ENCODE results near the gene SLIT1.

Gene SLIT1

DNA sequence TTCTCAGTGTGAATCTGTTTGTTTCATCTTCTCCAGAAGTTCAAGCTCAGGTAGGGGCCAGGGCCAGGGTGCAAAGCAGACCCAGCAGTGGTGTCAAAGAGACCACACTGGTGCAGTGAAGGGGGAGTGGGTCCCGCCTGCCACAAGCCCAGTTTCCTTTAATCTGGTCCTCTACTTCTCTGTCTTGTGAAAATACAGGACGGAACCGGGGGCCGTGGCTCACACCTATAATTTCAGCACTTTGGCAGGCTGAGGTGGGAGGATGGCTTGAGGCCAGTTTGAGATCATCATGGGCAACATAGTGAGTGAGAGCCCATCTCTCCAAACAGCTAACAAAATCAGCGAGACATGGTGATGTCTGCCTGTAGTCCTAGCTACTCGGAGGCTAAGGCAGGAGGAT is 109.0 kb downstream of the SLIT1 start:
- no peak for DNase-seq
- Histone ChIP-seq H3K4me2 (ENCODE audit: low read length) (no peak overlapping the region), H3K56ac (ENCODE audit: low read length) (no peak overlapping the region), H3K79me2 (ENCODE audit: control insufficient read depth, insufficient read depth, low read length) (no peaks in the 10 kb centered on the region), H3K9ac (ENCODE audit: low read length) (no peak overlapping the region), H3K27ac (ENCODE audit: low read depth, low read length) (no peak overlapping the region), H4K8ac (ENCODE audit: low read depth, low read length) (no peak overlapping the region), H2BK120ac (ENCODE audit: low read depth, low read length) (no peak overlapping the region), H3K4ac (ENCODE audit: low read depth, low read length) (no peak overlapping the region), H3K36me3 (ENCODE audit: control insufficient read depth, insufficient read depth, low read length) (no peaks in the 10 kb centered on the region), H3K23ac (ENCODE audit: low read length) (no peak overlapping the region), H3K4me1 (ENCODE audit: control insufficient read depth, low read depth, low read length) (peaks cover 5% of the 10 kb centered on the region), H2BK15ac (replicated peaks; ENCODE audit: low read depth) (no peak overlapping the region), H3K18ac (ENCODE audit: low read length) (no peak overlapping the region), H2BK5ac (ENCODE audit: low read length) (no peak overlapping the region), H2AK5ac (ENCODE audit: low read length) (no peak overlapping the region), H3K79me1 (ENCODE audit: low read length) (no peaks in the 10 kb centered on the region), H4K5ac (ENCODE audit: low read length) (no peak overlapping the region), H3K4me3 (ENCODE audit: low read length) (no peak overlapping the region), H3K27me3 (ENCODE audit: insufficient read depth, low read length, poor library complexity) (no peaks in the 10 kb centered on the region)
- WGBS (ENCODE audit: extremely low coverage, insufficient coverage, low lambda C conversion rate) = no CpG with 5 or more reads among the region's 6 CpGs

DNA sequence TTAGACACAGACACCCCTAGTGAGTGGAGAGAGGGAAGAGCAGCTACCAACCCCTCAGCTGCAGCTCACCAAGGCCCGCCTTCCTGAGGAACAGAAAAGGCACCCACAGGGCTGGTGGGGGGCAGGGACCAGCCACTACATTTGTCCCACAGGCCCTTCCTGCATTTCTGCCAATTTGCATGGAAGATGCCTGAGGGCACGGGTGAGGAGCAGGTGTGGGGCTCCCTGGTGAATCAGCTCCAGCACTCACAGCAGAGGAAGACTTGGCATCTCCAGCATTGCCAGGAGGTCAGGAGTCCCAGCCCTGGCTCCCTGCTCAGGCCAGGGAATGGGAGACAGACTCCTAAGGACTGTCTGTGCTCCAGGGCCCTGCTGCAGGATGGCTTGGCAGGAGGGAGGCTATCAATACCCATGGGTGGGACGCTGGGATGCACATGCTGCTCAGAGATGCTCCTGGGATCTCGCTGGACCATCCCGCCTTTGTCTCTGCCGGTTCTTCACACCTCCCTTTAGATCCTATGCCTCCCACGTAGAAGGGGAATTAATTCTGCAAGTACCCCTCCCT is 109.7 kb downstream of the SLIT1 start:
- Histone ChIP-seq H4K5ac (ENCODE audit: low read length) (no peak overlapping the region), H2BK5ac (ENCODE audit: low read length) (no peak overlapping the region), H2AK5ac (ENCODE audit: low read length) (no peak overlapping the region), H3K27me3 (ENCODE audit: insufficient read depth, low read length, poor library complexity) (no peaks in the 10 kb centered on the region), H4K8ac (ENCODE audit: low read depth, low read length) (no peak overlapping the region), H2BK15ac (replicated peaks; ENCODE audit: low read depth) (no peak overlapping the region), H3K79me2 (ENCODE audit: control insufficient read depth, insufficient read depth, low read length) (no peaks in the 10 kb centered on the region), H2BK120ac (ENCODE audit: low read depth, low read length) (no peak overlapping the region), H3K56ac (ENCODE audit: low read length) (no peak overlapping the region), H3K4me3 (ENCODE audit: low read length) (no peak overlapping the region), H3K4me2 (ENCODE audit: low read length) (no peak overlapping the region), H3K4me1 (ENCODE audit: control insufficient read depth, low read depth, low read length) (peaks cover 5% of the 10 kb centered on the region), H3K79me1 (ENCODE audit: low read length) (no peaks in the 10 kb centered on the region), H3K9ac (ENCODE audit: low read length) (no peak overlapping the region), H3K23ac (ENCODE audit: low read length) (no peak overlapping the region), H3K18ac (ENCODE audit: low read length) (no peak overlapping the region), H3K36me3 (ENCODE audit: control insufficient read depth, insufficient read depth, low read length) (no peaks in the 10 kb centered on the region), H3K4ac (ENCODE audit: low read depth, low read length) (no peak overlapping the region), H3K27ac (ENCODE audit: low read depth, low read length) (no peak overlapping the region)
- DNase-seq = peak; percentile 32
- no CpG with 5 or more reads among the region's 7 CpGs for WGBS (ENCODE audit: extremely low coverage, insufficient coverage, low lambda C conversion rate)

DNA sequence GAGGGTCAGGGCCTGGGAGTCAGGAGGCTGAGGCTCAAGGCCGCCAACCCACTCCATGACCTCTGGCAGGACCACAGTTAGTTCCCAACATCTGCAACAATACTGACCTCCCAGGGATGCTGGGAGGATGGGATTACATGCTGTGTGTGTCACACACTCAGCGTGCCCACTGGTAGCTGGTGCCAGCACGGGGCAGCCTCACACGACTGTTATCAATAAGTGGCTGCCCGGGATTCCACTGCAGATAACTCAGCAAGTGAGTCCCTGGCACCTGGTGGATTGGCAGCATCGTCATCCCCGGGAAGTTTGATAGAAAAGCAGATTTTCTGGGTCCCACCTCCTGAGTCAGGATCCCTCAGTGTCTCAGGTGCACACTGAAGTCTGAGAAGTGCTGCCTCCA is 110.3 kb downstream of the SLIT1 start:
- no peak overlapping the region for H3K18ac ChIP-seq (ENCODE audit: low read length)
- no peak overlapping the region for H2BK120ac ChIP-seq (ENCODE audit: low read depth, low read length)
- H3K79me2 ChIP-seq (ENCODE audit: control insufficient read depth, insufficient read depth, low read length) = no peaks in the 10 kb centered on the region
- DNase-seq = no peak
- H3K4me2 ChIP-seq (ENCODE audit: low read length) = no peak overlapping the region
- H3K79me1 ChIP-seq (ENCODE audit: low read length) = no peaks in the 10 kb centered on the region
- H3K4ac ChIP-seq (ENCODE audit: low read depth, low read length) = no peak overlapping the region
- H3K56ac ChIP-seq (ENCODE audit: low read length) = no peak overlapping the region
- WGBS (ENCODE audit: extremely low coverage, insufficient coverage, low lambda C conversion rate) = no CpG with 5 or more reads among the region's 7 CpGs
- H2AK5ac ChIP-seq (ENCODE audit: low read length) = no peak overlapping the region
- no peak overlapping the region for H3K9ac ChIP-seq (ENCODE audit: low read length)
- H2BK15ac ChIP-seq (replicated peaks; ENCODE audit: low read depth) = no peak overlapping the region
- no peak overlapping the region for H2BK5ac ChIP-seq (ENCODE audit: low read length)
- no peak overlapping the region for H3K4me3 ChIP-seq (ENCODE audit: low read length)
- H4K5ac ChIP-seq (ENCODE audit: low read length) = no peak overlapping the region
- H3K4me1 ChIP-seq (ENCODE audit: control insufficient read depth, low read depth, low read length) = peaks cover 5% of the 10 kb centered on the region
- no peaks in the 10 kb centered on the region for H3K27me3 ChIP-seq (ENCODE audit: insufficient read depth, low read length, poor library complexity)
- no peak overlapping the region for H3K23ac ChIP-seq (ENCODE audit: low read length)
- no peak overlapping the region for H4K8ac ChIP-seq (ENCODE audit: low read depth, low read length)
- H3K36me3 ChIP-seq (ENCODE audit: control insufficient read depth, insufficient read depth, low read length) = no peaks in the 10 kb centered on the region
- H3K27ac ChIP-seq (ENCODE audit: low read depth, low read length) = no peak overlapping the region

DNA sequence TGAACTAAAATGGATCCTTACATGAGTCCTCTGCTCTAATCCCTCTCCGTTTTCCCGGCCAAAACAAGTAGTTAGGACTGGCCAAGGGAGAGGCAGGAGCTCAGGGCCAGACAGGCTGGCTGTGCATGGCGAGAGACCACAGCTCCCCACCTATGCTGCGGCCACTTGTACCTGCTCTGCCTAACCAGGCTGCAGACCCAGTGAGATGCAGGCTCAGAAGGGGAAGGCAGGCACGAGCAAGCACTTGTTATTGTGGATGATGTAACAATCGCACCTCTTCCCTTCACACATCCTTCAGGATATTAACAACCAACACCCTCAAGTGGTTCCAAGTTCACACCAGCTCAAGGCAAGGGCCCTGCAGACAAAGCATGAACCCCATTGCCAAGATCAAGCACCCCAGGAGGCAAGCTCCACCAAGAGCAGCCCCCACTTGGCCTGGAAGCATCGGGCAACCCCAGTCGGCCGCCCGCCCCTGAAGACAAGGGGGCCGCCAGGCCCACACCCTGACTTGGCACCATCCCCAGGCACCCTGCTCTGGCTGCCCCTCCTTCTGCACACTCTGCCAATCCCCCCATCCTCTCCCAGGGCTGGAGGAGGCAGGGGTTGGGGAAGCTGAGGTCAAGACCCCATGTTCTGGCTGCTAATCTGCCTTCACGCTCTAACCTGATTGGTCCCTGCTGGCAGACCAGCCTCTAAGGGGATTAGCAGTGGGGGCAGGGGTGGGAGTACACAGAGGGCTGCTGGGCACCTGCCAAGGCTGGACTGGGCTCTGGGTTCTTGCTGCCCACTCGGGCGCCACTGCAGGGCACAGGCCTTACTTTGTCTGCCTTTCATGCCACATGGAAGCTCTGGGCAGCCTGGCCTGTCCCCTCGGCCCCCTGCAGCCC is 111.3 kb downstream of the SLIT1 start:
- Histone ChIP-seq H3K27ac (ENCODE audit: low read depth, low read length) (no peak overlapping the region), H3K4me1 (ENCODE audit: control insufficient read depth, low read depth, low read length) (peaks cover 5% of the 10 kb centered on the region), H3K79me1 (ENCODE audit: low read length) (no peaks in the 10 kb centered on the region), H3K27me3 (ENCODE audit: insufficient read depth, low read length, poor library complexity) (no peaks in the 10 kb centered on the region), H2AK5ac (ENCODE audit: low read length) (no peak overlapping the region), H2BK5ac (ENCODE audit: low read length) (no peak overlapping the region), H2BK120ac (ENCODE audit: low read depth, low read length) (no peak overlapping the region), H4K8ac (ENCODE audit: low read depth, low read length) (no peak overlapping the region), H4K5ac (ENCODE audit: low read length) (no peak overlapping the region), H3K4me2 (ENCODE audit: low read length) (no peak overlapping the region), H3K4ac (ENCODE audit: low read depth, low read length) (no peak overlapping the region), H3K23ac (ENCODE audit: low read length) (no peak overlapping the region), H3K18ac (ENCODE audit: low read length) (no peak overlapping the region), H3K4me3 (ENCODE audit: low read length) (no peak overlapping the region), H3K36me3 (ENCODE audit: control insufficient read depth, insufficient read depth, low read length) (no peaks in the 10 kb centered on the region), H3K9ac (ENCODE audit: low read length) (no peak overlapping the region), H3K56ac (ENCODE audit: low read length) (peak overlapping the region; percentile 37), H2BK15ac (replicated peaks; ENCODE audit: low read depth) (no peak overlapping the region), H3K79me2 (ENCODE audit: control insufficient read depth, insufficient read depth, low read length) (no peaks in the 10 kb centered on the region)
- DNase-seq = peak; percentile 31
- WGBS (ENCODE audit: extremely low coverage, insufficient coverage, low lambda C conversion rate) = no CpG with 5 or more reads among the region's 15 CpGs

DNA sequence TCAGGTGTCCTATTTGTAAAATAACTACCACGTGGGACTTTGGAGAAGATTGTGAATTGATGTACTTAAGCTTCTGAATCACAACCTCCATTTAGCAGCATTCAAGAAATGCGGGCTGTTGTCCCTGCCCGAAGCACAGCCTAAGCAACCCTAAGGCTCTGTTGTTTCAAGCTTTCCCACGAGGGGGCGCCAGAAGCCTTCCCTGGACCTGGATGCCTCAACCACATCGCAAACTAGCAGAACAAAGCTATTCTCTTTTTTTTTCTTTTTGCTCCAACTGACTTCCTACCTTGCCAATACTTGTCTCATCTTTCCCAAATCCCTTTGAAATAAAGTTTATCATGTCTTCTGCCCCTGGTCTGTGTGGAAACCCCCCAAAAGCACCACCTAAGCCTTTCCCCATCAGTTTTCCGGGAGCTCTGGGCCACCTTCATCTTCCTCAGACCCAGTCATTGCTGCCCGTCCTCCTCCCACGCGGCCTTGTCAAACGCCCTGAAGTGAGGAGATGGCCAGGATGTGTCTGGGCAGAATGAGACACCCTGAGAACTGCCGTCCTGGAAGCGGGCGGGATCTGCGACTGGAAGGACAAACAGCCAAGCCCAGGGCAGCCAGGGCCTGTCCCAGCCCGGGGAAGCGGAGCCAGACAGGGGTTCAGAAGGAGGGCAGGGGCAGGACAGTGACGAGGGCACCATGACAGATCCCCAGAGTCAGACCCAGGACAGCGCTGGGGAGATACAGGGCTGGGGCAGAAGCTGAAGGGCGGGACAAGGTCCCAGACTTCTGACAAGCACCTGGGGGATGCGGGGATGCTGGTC is 112.7 kb downstream of the SLIT1 start:
- Histone ChIP-seq H3K56ac (ENCODE audit: low read length) (peak overlapping the region; percentile 10), H3K4me3 (ENCODE audit: low read length) (no peak overlapping the region), H3K4ac (ENCODE audit: low read depth, low read length) (no peak overlapping the region), H3K18ac (ENCODE audit: low read length) (no peak overlapping the region), H3K36me3 (ENCODE audit: control insufficient read depth, insufficient read depth, low read length) (no peaks in the 10 kb centered on the region), H3K79me1 (ENCODE audit: low read length) (no peaks in the 10 kb centered on the region), H4K5ac (ENCODE audit: low read length) (no peak overlapping the region), H2BK5ac (ENCODE audit: low read length) (no peak overlapping the region), H3K4me1 (ENCODE audit: control insufficient read depth, low read depth, low read length) (peaks cover 5% of the 10 kb centered on the region), H3K79me2 (ENCODE audit: control insufficient read depth, insufficient read depth, low read length) (no peaks in the 10 kb centered on the region), H2AK5ac (ENCODE audit: low read length) (no peak overlapping the region), H3K4me2 (ENCODE audit: low read length) (no peak overlapping the region), H4K8ac (ENCODE audit: low read depth, low read length) (no peak overlapping the region), H3K9ac (ENCODE audit: low read length) (no peak overlapping the region), H3K27ac (ENCODE audit: low read depth, low read length) (no peak overlapping the region), H3K23ac (ENCODE audit: low read length) (no peak overlapping the region), H2BK120ac (ENCODE audit: low read depth, low read length) (no peak overlapping the region), H2BK15ac (replicated peaks; ENCODE audit: low read depth) (no peak overlapping the region), H3K27me3 (ENCODE audit: insufficient read depth, low read length, poor library complexity) (no peaks in the 10 kb centered on the region)
- peak; percentile 81 for DNase-seq
- no CpG with 5 or more reads among the region's 21 CpGs for WGBS (ENCODE audit: extremely low coverage, insufficient coverage, low lambda C conversion rate)
